Neuronal stem cell (in vitro differentiated cells): ENCODE measurements around the gene RGPD8. TPM values are rescaled to one million over a fixed set of nuclear protein-coding genes. Genes with fewer than 3 reads are reported as not detected.
"Not testable (repeated sequence)": the region's sequence is repeated elsewhere in the genome, so short reads cannot be mapped to it uniquely, and the experiment has no call there.

Experiments used
- DNase-seq: peaks from one replicate; pipeline ENCODE4 v3.0.0-alpha.2; 2013; ENCODE audit warnings: low spot score
- H2AFZ ChIP-seq: one replicate; pipeline ENCODE4 v1.6.1; 2013; ENCODE audit warnings: mild to moderate bottlenecking, low read length, inconsistent platforms
- H2AK5ac ChIP-seq: 2 replicates; pipeline ENCODE4 v1.6.1; 2013; ENCODE audit warnings: low read depth, mild to moderate bottlenecking, inconsistent platforms, low read length, moderate library complexity, mixed read lengths
- H2BK120ac ChIP-seq: 2 replicates; pipeline ENCODE4 v1.6.1; 2013; ENCODE audit warnings: low read depth, mild to moderate bottlenecking, inconsistent platforms, low read length, moderate library complexity, mixed read lengths
- H2BK12ac ChIP-seq: one replicate; pipeline ENCODE4 v1.6.1; 2013; ENCODE audit warnings: low read length, inconsistent platforms
- H2BK15ac ChIP-seq: 2 replicates; pipeline ENCODE4 v1.6.1; 2013; ENCODE audit warnings: mild to moderate bottlenecking, low read length, inconsistent platforms, mixed read lengths
- H2BK5ac ChIP-seq: one replicate; pipeline ENCODE4 v1.6.1; 2013; ENCODE audit warnings: inconsistent platforms, mild to moderate bottlenecking, low read length, moderate library complexity
- H3K14ac ChIP-seq: one replicate; pipeline ENCODE4 v1.6.1; 2013; ENCODE audit warnings: low read length, inconsistent platforms
- H3K18ac ChIP-seq: 2 replicates; pipeline ENCODE4 v1.6.1; 2013; ENCODE audit warnings: low read length, inconsistent platforms
- H3K23ac ChIP-seq: 2 replicates; pipeline ENCODE4 v1.6.1; 2013; ENCODE audit warnings: low read depth, mild to moderate bottlenecking, mixed read lengths, low read length, inconsistent platforms; ENCODE audit not compliant: poor library complexity
- H3K27ac ChIP-seq: replicated peaks from 3 replicates; pipeline ENCODE4 v1.5.1; 2013; ENCODE audit warnings: low read length, inconsistent platforms
- H3K27me3 ChIP-seq, 3 experiments: 2 replicates each; pipeline ENCODE4 v1.6.1; 2013; ENCODE audit warnings: low read length in 3 of 3, mild to moderate bottlenecking in 2 of 3, inconsistent platforms in 1 of 3, low read depth in 1 of 3, mixed read lengths in 1 of 3, moderate library complexity in 1 of 3; ENCODE audit not compliant: control insufficient read depth in 3 of 3, insufficient read depth in 3 of 3
- H3K36me3 ChIP-seq, 2 donors: replicated peaks in 1 of 2; 2 replicates each; pipeline ENCODE4 v1.6.1; 2013; ENCODE audit warnings: low read length in 2 of 2; ENCODE audit not compliant: control insufficient read depth in 2 of 2, insufficient read depth in 2 of 2
- H3K4ac ChIP-seq: 2 replicates; pipeline ENCODE4 v1.6.1; 2013; ENCODE audit warnings: inconsistent platforms, mild to moderate bottlenecking, low read length, moderate library complexity
- H3K4me1 ChIP-seq, 2 donors: 1 replicate in 1 of 2; 2 replicates in 1 of 2; pipeline ENCODE4 v1.6.1; 2013; ENCODE audit warnings: low read length in 2 of 2, low read depth in 1 of 2; ENCODE audit not compliant: control insufficient read depth in 2 of 2, insufficient read depth in 1 of 2
- H3K4me2 ChIP-seq: one replicate; pipeline ENCODE4 v1.6.1; 2013; ENCODE audit warnings: mild to moderate bottlenecking, low read length, inconsistent platforms; ENCODE audit not compliant: insufficient read depth, poor library complexity, severe bottlenecking
- H3K4me3 ChIP-seq, 2 donors: 2 replicates each; pipeline ENCODE4 v1.5.1; 2013; ENCODE audit warnings: low read length in 2 of 2, mild to moderate bottlenecking in 2 of 2, inconsistent platforms in 1 of 2, moderate library complexity in 1 of 2
- H3K79me1 ChIP-seq: one replicate; pipeline ENCODE4 v1.6.1; 2013; ENCODE audit warnings: low read depth, mild to moderate bottlenecking, inconsistent platforms, low read length, moderate library complexity
- H3K9ac ChIP-seq: one replicate; pipeline ENCODE4 v1.6.1; 2013; ENCODE audit warnings: mild to moderate bottlenecking, low read depth, low read length, inconsistent platforms; ENCODE audit not compliant: poor library complexity
- H3K9me3 ChIP-seq, 2 donors: replicated peaks in 1 of 2; 2 replicates each; pipeline versions ENCODE3 to v1.6.1; 2013; ENCODE audit warnings: low read length in 2 of 2, mild to moderate bottlenecking in 2 of 2, inconsistent platforms in 1 of 2, low read depth in 1 of 2, mixed read lengths in 1 of 2, moderate library complexity in 1 of 2; ENCODE audit not compliant: control insufficient read depth in 2 of 2, insufficient read depth in 1 of 2
- H4K8ac ChIP-seq: one replicate; pipeline ENCODE4 v1.6.1; 2013; ENCODE audit warnings: low read depth, mild to moderate bottlenecking, inconsistent platforms, low read length, moderate library complexity
- H4K91ac ChIP-seq: one replicate; pipeline ENCODE4 v1.6.1; 2013; ENCODE audit warnings: low read length, low read depth, mild to moderate bottlenecking, inconsistent platforms; ENCODE audit not compliant: poor library complexity
- WGBS, 2 donors: extraction: QIAGEN DNeasy Blood & Tissue Kit; methylation state at CpG; one replicate each; pipeline ENCODE4 v1.1.7; 2013; ENCODE audit warnings: missing lambda C conversion rate in 2 of 2, mixed read lengths in 1 of 2; ENCODE audit not compliant: insufficient read length in 2 of 2, insufficient replicate concordance in 1 of 2; ENCODE audit errors: extremely low coverage in 2 of 2; 5-methylcytosine and 5-hydroxymethylcytosine counted together
- polyA plus RNA-seq, 2 experiments: library from polyadenylated mRNA; stranded (reverse); fragments of 200-250 nt; gene quantifications; one replicate each; pipeline ENCODE4 v1.2.3, GENCODE V29; 2013

The RGPD8 gene
- polyA plus RNA-seq (2013, experiment 1 of 2), result 3.2 TPM
- polyA plus RNA-seq (2013, experiment 2 of 2), result 3.4 TPM

GRCh38 chr2:112433480-112433879, at the start of gene RGPD8:
Gene RGPD8, minus strand, starts transcription at chr2:112433645. Its CDS starts 192 bp downstream, at chr2:112433453.
- H3K23ac ChIP-seq, H3K4ac ChIP-seq, H3K36me3 ChIP-seq, H2BK15ac ChIP-seq, H3K4me1 ChIP-seq, H4K91ac ChIP-seq, H2BK5ac ChIP-seq, H3K27ac ChIP-seq, H3K79me1 ChIP-seq, H3K9me3 ChIP-seq, H2BK12ac ChIP-seq, H3K27me3 ChIP-seq, H3K14ac ChIP-seq, H2BK120ac ChIP-seq, H2AK5ac ChIP-seq, H4K8ac ChIP-seq, H3K18ac ChIP-seq, H3K9ac ChIP-seq: not testable (repeated sequence)
- no CpG with 5 or more reads among the region's 26 CpGs for WGBS, 2 donors
- Histone ChIP-seq H2AFZ (peak within 1 kb of the TSS; percentile 40), H3K4me2 (peak within 1 kb of the TSS; percentile 40), H3K4me3 (peak within 1 kb of the TSS in 1 of 2 donors; percentile 68)
- DNase-seq, result peak; percentile 74

- H3K27ac ChIP-seq, result no peak overlapping the region
- no CpG with 5 or more reads among the region's 10 CpGs for WGBS, 2 donors
- no peaks in the 10 kb centered on the region for H3K27me3 ChIP-seq
- H2AK5ac ChIP-seq, result no peak overlapping the region
- H3K9ac ChIP-seq, result peak overlapping the region; percentile 64
- peaks cover 0 to 20% of the 10 kb centered on the region in 2 donors for H3K9me3 ChIP-seq
- H4K8ac ChIP-seq, result no peak overlapping the region
- no peak overlapping the region for H4K91ac ChIP-seq
- H3K23ac ChIP-seq, result no peak overlapping the region
- no peak overlapping the region for H2BK5ac ChIP-seq
- peak overlapping the region; percentile 97 for H2AFZ ChIP-seq
- H3K18ac ChIP-seq, result no peak overlapping the region
- peak; percentile 15 for DNase-seq
- no peak overlapping the region for H3K14ac ChIP-seq
- peaks cover 4 to 7% of the 10 kb centered on the region in 2 donors for H3K4me1 ChIP-seq
- H3K79me1 ChIP-seq, result peaks cover 4% of the 10 kb centered on the region
- no peak overlapping the region for H3K4ac ChIP-seq
- H2BK15ac ChIP-seq, result no peak overlapping the region
- H2BK12ac ChIP-seq, result no peak overlapping the region
- H3K4me3 ChIP-seq, result peak overlapping the region; percentile 95 to 98
- peaks cover 7 to 42% of the 10 kb centered on the region in 2 donors for H3K36me3 ChIP-seq
- H3K4me2 ChIP-seq, result peak overlapping the region; percentile 72
- H2BK120ac ChIP-seq, result no peak overlapping the region
These were observed 49.6 kb upstream of the RGPD8 start for GRCh38 chr2:112483042-112483473.

- DNase-seq, result peak; percentile 40
- peaks cover 4 to 7% of the 10 kb centered on the region in 2 donors for H3K4me1 ChIP-seq
- H2AK5ac ChIP-seq, result no peak overlapping the region
- no peak overlapping the region for H2BK15ac ChIP-seq
- peak overlapping the region; percentile 72 for H3K4me2 ChIP-seq
- no peak overlapping the region for H3K4ac ChIP-seq
- H3K4me3 ChIP-seq, result peak overlapping the region; percentile 95 to 98
- no peak overlapping the region for H3K14ac ChIP-seq
- peak overlapping the region; percentile 93 for H3K9ac ChIP-seq
- peak overlapping the region; percentile 71 for H3K23ac ChIP-seq
- H3K27me3 ChIP-seq, result no peaks in the 10 kb centered on the region
- H4K8ac ChIP-seq, result no peak overlapping the region
- H3K27ac ChIP-seq, result peak overlapping the region; percentile 73
- peaks cover 0 to 20% of the 10 kb centered on the region in 2 donors for H3K9me3 ChIP-seq
- WGBS, 2 donors, result no CpG with 5 or more reads among the region's 77 CpGs
- H3K79me1 ChIP-seq, result peaks cover 1% of the 10 kb centered on the region
- peak overlapping the region; percentile 89 for H2BK5ac ChIP-seq
- H3K18ac ChIP-seq, result peak overlapping the region; percentile 97
- peaks cover 5 to 36% of the 10 kb centered on the region in 2 donors for H3K36me3 ChIP-seq
- no peak overlapping the region for H4K91ac ChIP-seq
- peak overlapping the region; percentile 97 for H2AFZ ChIP-seq
- H2BK12ac ChIP-seq, result no peak overlapping the region
- H2BK120ac ChIP-seq, result no peak overlapping the region
These were observed 49.0 kb upstream of the RGPD8 start for GRCh38 chr2:112482309-112483041.

GRCh38 chr2:112481528-112482233, 48.2 kb upstream of the RGPD8 start, which contains the start of gene TTL:
Gene TTL, plus strand, starts transcription at chr2:112482156. Its CDS starts 189 bp downstream, at chr2:112482345.
- Histone ChIP-seq H3K18ac (peak within 1 kb of the TSS; percentile 97), H3K4me1 (peaks cover 4 to 7% of the 10 kb centered on the region in 2 donors), H2AFZ (peak within 1 kb of the TSS; percentile 97), H3K36me3 (peaks cover 4 to 28% of the 10 kb centered on the region in 2 donors), H4K91ac (no peak within 1 kb of the TSS), H3K79me1 (no peaks in the 10 kb centered on the region), H2BK5ac (peak within 1 kb of the TSS; percentile 89), H3K9me3 (peaks cover 0 to 15% of the 10 kb centered on the region in 2 donors), H3K4ac (no peak within 1 kb of the TSS), H3K9ac (peak within 1 kb of the TSS; percentile 93), H2BK12ac (no peak within 1 kb of the TSS), H2BK120ac (no peak within 1 kb of the TSS), H2BK15ac (no peak within 1 kb of the TSS), H3K4me2 (peak within 1 kb of the TSS; percentile 88), H3K23ac (peak within 1 kb of the TSS; percentile 71), H3K14ac (no peak within 1 kb of the TSS), H3K27me3 (no peaks in the 10 kb centered on the region), H4K8ac (peak within 1 kb of the TSS; percentile 67), H3K4me3 (peak within 1 kb of the TSS; percentile 95 to 98), H2AK5ac (no peak within 1 kb of the TSS), H3K27ac (peak within 1 kb of the TSS; percentile 73)
- no CpG with 5 or more reads among the region's 82 CpGs for WGBS, 2 donors
- peak; percentile 74 for DNase-seq
